Keratinocyte (primary cell): ENCODE results near the gene FZD1. TPM values are rescaled to one million over a fixed set of nuclear protein-coding genes. Genes with fewer than 3 reads are reported as not detected.
A peak's percentile ranks its signal among the peaks of the same experiment; 100 is the strongest.

Source experiments
- DNase-seq: peaks from one replicate; pipeline ENCODE4 v3.0.0-alpha.2; 2011; ENCODE audit warnings: low read depth, missing footprints, low spot score
- FAIRE-seq: peaks from 2 replicates; lab custom pipeline; 2011; peaks lifted over from hg19 to GRCh38; lab: Jason Lieb, UNC
- H2AFZ ChIP-seq: 2 replicates; pipeline ENCODE4 v1.6.0; 2012; ENCODE audit warnings: low read length, control low read depth, inconsistent platforms; ENCODE audit not compliant: control insufficient read depth
- H3K27ac ChIP-seq: 2 replicates; pipeline ENCODE4 v1.5.1; 2011; ENCODE audit warnings: low read length; ENCODE audit not compliant: control insufficient read depth, insufficient read depth
- H3K27me3 ChIP-seq: 3 replicates; pipeline ENCODE4 v1.6.0; 2011; ENCODE audit warnings: low read length; ENCODE audit not compliant: control insufficient read depth, insufficient read depth; ENCODE audit errors: extremely low read depth
- H3K36me3 ChIP-seq, 2 experiments: 2 replicates in 1 of 2; 3 replicates in 1 of 2; pipeline ENCODE4 v1.5.1; 2011; ENCODE audit warnings: low read length in 2 of 2, mild to moderate bottlenecking in 1 of 2; ENCODE audit not compliant: control insufficient read depth in 2 of 2, insufficient read depth in 2 of 2; ENCODE audit errors: extremely low read depth in 1 of 2
- H3K4me1 ChIP-seq: 3 replicates; pipeline ENCODE4 v1.5.1; 2011; ENCODE audit warnings: low read length; ENCODE audit not compliant: control insufficient read depth, insufficient read depth; ENCODE audit errors: extremely low read depth
- H3K4me2 ChIP-seq: 3 replicates; pipeline ENCODE4 v1.6.0; 2011; ENCODE audit warnings: low read depth, low read length; ENCODE audit not compliant: control insufficient read depth, insufficient read depth; ENCODE audit errors: extremely low read depth
- H3K4me3 ChIP-seq, 3 experiments: fragments of 200-600 bp in 1 of 3; sonication (generic) in 1 of 3; 2 replicates in 2 of 3; 3 replicates in 1 of 3; pipeline ENCODE4 v1.5.1; 2011 to 2016; ENCODE audit warnings: low read length in 3 of 3, mild to moderate bottlenecking in 3 of 3, control low read depth in 2 of 3, inconsistent platforms in 1 of 3, low read depth in 1 of 3, mixed read lengths in 1 of 3, mixed run types in 1 of 3, moderate library complexity in 1 of 3; ENCODE audit not compliant: control insufficient read depth in 2 of 3, insufficient read depth in 2 of 3; ENCODE audit errors: extremely low read depth in 1 of 3
- H3K79me2 ChIP-seq: 2 replicates; pipeline ENCODE4 v1.6.0; 2012; ENCODE audit warnings: low read length; ENCODE audit not compliant: control insufficient read depth, insufficient read depth
- H3K9ac ChIP-seq: 3 replicates; pipeline ENCODE4 v1.6.0; 2011; ENCODE audit warnings: low read length; ENCODE audit not compliant: control insufficient read depth, insufficient read depth; ENCODE audit errors: extremely low read depth
- H3K9me1 ChIP-seq: 3 replicates; pipeline ENCODE4 v1.6.0; 2011; ENCODE audit warnings: low read length; ENCODE audit not compliant: control insufficient read depth, insufficient read depth; ENCODE audit errors: extremely low read depth
- H3K9me3 ChIP-seq: 2 replicates; pipeline ENCODE4 v1.5.1; 2012; ENCODE audit warnings: low read depth, low read length; ENCODE audit not compliant: control insufficient read depth
- H4K20me1 ChIP-seq: 3 replicates; pipeline ENCODE4 v1.6.0; 2011; ENCODE audit warnings: low read length; ENCODE audit not compliant: control insufficient read depth, insufficient read depth; ENCODE audit errors: extremely low read depth
- CTCF ChIP-seq, 3 experiments: IDR thresholded peaks in 1 of 3; conservative IDR thresholded peaks in 1 of 3; optimal IDR thresholded peaks in 1 of 3; 2 replicates in 2 of 3; 3 replicates in 1 of 3; pipeline versions ENCODE3 to v1.5.1; 2011; ENCODE audit warnings: low read length in 3 of 3, mild to moderate bottlenecking in 3 of 3, moderate library complexity in 2 of 3, control low read depth in 1 of 3, inconsistent platforms in 1 of 3; ENCODE audit not compliant: insufficient read depth in 2 of 3; ENCODE audit errors: extremely low read depth in 1 of 3
- EZH2 ChIP-seq: IDR thresholded peaks from one replicate; pipeline ENCODE4 v1.6.1; 2012; ENCODE audit warnings: inconsistent platforms, mild to moderate bottlenecking, low read length, moderate library complexity
- dilution Hi-C: fragments of 300-500 bp; cut with MboI; formaldehyde crosslinking; loops from one replicate; pipeline ENCODE4 v1.7.0; 2020; ENCODE audit warnings: low sequenced_read_pairs; ENCODE audit not compliant: extremely low pct_ligation_motif_present
- polyA plus RNA-seq, 5 experiments: library from polyadenylated mRNA; depleted of rRNA in 3 of 5; stranded (reverse) in 3 of 5; stranded (forward) in 1 of 5; unstranded in 1 of 5; fragments of >200 nt; gene quantifications; 1 replicate in 1 of 5; 2 replicates in 3 of 5; 3 replicates in 1 of 5; pipeline versions ENCODE4 v1.2.1 to v1.2.3, GENCODE V29; 2011 to 2012; ENCODE audit warnings: missing spikeins in 2 of 5, low read depth in 1 of 5, low replicate concordance in 1 of 5

FZD1 gene
- polyA plus RNA-seq, 1 donor (not counting 4 experiments of a cell fraction or from before 2014, with no cell fraction given) = 1.3 TPM

GRCh38 chr7:91265693-91266066 is 1.4 kb downstream of the FZD1 start:
- no peak for TF ChIP-seq EZH2
- no peak for TF ChIP-seq CTCF (optimal IDR thresholded peaks at IDR 0.05 in 1 of 3, IDR thresholded peaks at IDR 0.05 in 1 of 3, conservative IDR thresholded peaks at IDR 0.05 in 1 of 3; ENCODE audit: extremely low read depth in 1 of 3, insufficient read depth in 2 of 3, low read length in 3 of 3)
- dilution Hi-C loops = no loop called here

GRCh38 chr7:91266067-91266688 is 1.9 kb downstream of the FZD1 start:
- H3K9ac ChIP-seq = no peak overlapping the region
- no peak overlapping the region for H3K4me3 ChIP-seq
- no peaks in the 10 kb centered on the region for H3K9me3 ChIP-seq
- H3K36me3 ChIP-seq = no peaks in the 10 kb centered on the region
- no peaks in the 10 kb centered on the region for H3K79me2 ChIP-seq
- no peaks in the 10 kb centered on the region for H3K9me1 ChIP-seq
- dilution Hi-C loops = no loop called here
- no peak for DNase-seq
- no peaks in the 10 kb centered on the region for H4K20me1 ChIP-seq
- TF ChIP-seq EZH2 (no peak), CTCF (optimal IDR thresholded peaks at IDR 0.05 in 1 of 3, IDR thresholded peaks at IDR 0.05 in 1 of 3, conservative IDR thresholded peaks at IDR 0.05 in 1 of 3; ENCODE audit: extremely low read depth in 1 of 3, insufficient read depth in 2 of 3, low read length in 3 of 3) (no peak)
- no peak for FAIRE-seq
- peak overlapping the region; percentile 86 for H3K4me2 ChIP-seq
- peaks cover 11% of the 10 kb centered on the region for H3K4me1 ChIP-seq
- H3K27ac ChIP-seq = no peak overlapping the region
- H2AFZ ChIP-seq = no peak overlapping the region
- peaks cover 3% of the 10 kb centered on the region for H3K27me3 ChIP-seq

More at GRCh38 chr7:91265693-91266066, 1.4 kb downstream of the FZD1 start:
- H3K27ac ChIP-seq = no peak overlapping the region
- peak overlapping the region; percentile 98 for H2AFZ ChIP-seq
- H3K79me2 ChIP-seq = no peaks in the 10 kb centered on the region
- FAIRE-seq = no peak
- H3K4me1 ChIP-seq = peaks cover 11% of the 10 kb centered on the region
- H3K4me3 ChIP-seq = peak overlapping the region; percentile 55 to 76 (median 70)
- H3K9me1 ChIP-seq = no peaks in the 10 kb centered on the region
- DNase-seq = no peak
- no peaks in the 10 kb centered on the region for H3K36me3 ChIP-seq
- peak overlapping the region; percentile 66 for H3K9ac ChIP-seq
- H4K20me1 ChIP-seq = no peaks in the 10 kb centered on the region
- no peaks in the 10 kb centered on the region for H3K9me3 ChIP-seq
- H3K4me2 ChIP-seq = peak overlapping the region; percentile 86
- peaks cover 3% of the 10 kb centered on the region for H3K27me3 ChIP-seq
